Measurements from ENCODE around the gene PRKD1.

DNA sequence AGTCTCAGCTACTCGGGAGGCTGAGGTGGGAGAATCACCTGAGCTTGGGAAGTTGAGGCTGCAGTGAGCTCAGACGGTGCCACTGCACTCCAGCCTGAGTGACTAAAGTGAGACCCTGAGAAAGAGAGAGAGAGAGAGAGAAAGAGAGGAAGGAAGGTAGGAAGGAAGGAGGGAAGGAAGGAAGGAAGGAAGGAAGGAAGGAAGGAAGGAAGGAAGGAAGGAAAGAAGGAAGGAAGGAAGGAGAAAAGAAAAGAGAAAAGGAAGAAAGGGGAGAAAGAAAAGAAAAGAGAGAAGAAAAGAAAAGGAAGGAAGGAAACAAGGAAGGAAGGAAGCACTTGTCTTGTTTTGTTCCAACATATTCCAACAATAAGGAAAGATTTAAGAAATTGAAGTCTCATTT, 7.8 kb downstream of the PRKD1 start:
- TF ChIP-seq CTCF (IDR thresholded peaks at IDR 0.05) (no peak), POLR2A (IDR thresholded peaks at IDR 0.05) (no peak)
